Loucy (cell line): ENCODE results near the gene ZNF362.

Experiments used
- EZH2phosphoT487 ChIP-seq: fragments of 200-600 bp; IDR thresholded peaks from 2 replicates; pipeline ENCODE4 v1.6.1; 2018; ENCODE audit warnings: antibody characterized with exemption, mild to moderate bottlenecking, moderate library complexity, borderline replicate concordance
- TF ChIP-seq, protein P1 (sequence below): fragments of 200-600 bp; sonication (generic); conservative IDR thresholded peaks from 2 replicates; pipeline ENCODE4 v1.5.1; 2014; ENCODE audit warnings: mild to moderate bottlenecking, antibody characterized with exemption, low read length

DNA sequence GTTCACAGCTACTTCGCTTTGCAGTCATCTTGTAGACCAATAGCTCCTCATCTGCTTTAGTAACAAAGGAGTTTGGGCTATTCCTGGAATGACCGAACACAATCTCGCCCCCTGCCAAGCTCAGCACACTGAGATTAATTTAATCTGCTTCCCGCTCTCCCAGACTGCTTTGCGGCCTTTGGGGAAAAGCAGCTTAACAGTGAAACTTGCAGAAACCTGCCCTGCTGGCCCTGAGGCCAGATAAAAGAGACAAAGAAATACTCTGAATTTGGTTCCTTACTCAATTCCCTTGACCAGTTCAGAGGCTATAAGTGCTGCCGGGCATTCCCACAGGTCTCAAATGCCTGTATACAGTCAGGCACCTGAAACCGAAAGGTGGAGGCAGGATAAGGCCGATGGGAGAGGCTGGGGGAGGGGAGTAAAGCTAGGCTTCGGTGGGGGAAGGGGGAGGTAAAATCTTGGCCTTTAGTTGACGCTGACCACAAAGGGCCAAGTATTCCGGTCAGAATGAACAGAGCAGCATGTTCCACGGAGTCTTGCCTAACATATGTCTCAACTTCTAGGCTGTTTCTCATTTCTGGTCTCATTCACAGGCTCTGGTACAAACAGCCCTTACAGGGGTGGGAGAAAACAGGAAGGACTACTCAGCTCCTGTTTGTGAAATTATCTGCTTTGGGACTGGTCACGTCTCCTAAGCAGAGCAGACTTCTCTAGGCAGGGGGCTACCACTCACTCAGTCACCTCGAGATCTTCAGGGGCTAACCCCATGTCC, 82.3 kb downstream of the ZNF362 start:
- no peak for TF ChIP-seq EZH2phosphoT487
- TF ChIP-seq, protein P1, sequence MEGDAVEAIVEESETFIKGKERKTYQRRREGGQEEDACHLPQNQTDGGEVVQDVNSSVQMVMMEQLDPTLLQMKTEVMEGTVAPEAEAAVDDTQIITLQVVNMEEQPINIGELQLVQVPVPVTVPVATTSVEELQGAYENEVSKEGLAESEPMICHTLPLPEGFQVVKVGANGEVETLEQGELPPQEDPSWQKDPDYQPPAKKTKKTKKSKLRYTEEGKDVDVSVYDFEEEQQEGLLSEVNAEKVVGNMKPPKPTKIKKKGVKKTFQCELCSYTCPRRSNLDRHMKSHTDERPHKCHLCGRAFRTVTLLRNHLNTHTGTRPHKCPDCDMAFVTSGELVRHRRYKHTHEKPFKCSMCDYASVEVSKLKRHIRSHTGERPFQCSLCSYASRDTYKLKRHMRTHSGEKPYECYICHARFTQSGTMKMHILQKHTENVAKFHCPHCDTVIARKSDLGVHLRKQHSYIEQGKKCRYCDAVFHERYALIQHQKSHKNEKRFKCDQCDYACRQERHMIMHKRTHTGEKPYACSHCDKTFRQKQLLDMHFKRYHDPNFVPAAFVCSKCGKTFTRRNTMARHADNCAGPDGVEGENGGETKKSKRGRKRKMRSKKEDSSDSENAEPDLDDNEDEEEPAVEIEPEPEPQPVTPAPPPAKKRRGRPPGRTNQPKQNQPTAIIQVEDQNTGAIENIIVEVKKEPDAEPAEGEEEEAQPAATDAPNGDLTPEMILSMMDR, result no peak
